PC-3 (cell line): ENCODE results near the gene FOXL1.

ENCODE experiments used
- CTCF ChIP-seq: fragments of 300-600 bp; sonication (generic); conservative IDR thresholded peaks from 2 replicates; pipeline ENCODE4 v1.5.1; 2017; ENCODE audit warnings: antibody characterized with exemption, low read depth, mild to moderate bottlenecking, low read length
- EZH2 ChIP-seq: fragments of 300-600 bp; sonication (generic); IDR thresholded peaks from one replicate; pipeline ENCODE4 v1.6.1; 2017; ENCODE audit warnings: antibody characterized with exemption, mild to moderate bottlenecking, low read length; ENCODE audit not compliant: unreplicated experiment
- EZH2phosphoT487 ChIP-seq: fragments of 300-600 bp; sonication (generic); IDR thresholded peaks from 2 replicates; pipeline ENCODE4 v1.6.1; 2018; ENCODE audit warnings: mild to moderate bottlenecking, antibody characterized with exemption, low read length, borderline replicate concordance

- TF ChIP-seq CTCF: no peak
- TF ChIP-seq EZH2phosphoT487: no peak
- TF ChIP-seq EZH2: no peak
Observed at GRCh38 chr16:86618431-86619238, 40.3 kb downstream of the FOXL1 start.
